ENCODE results near the gene ARID3A.
"Not testable (repeated sequence)": the region's sequence is repeated elsewhere in the genome, so short reads cannot be mapped to it uniquely, and the experiment has no call there.

ARID3A gene

DNA sequence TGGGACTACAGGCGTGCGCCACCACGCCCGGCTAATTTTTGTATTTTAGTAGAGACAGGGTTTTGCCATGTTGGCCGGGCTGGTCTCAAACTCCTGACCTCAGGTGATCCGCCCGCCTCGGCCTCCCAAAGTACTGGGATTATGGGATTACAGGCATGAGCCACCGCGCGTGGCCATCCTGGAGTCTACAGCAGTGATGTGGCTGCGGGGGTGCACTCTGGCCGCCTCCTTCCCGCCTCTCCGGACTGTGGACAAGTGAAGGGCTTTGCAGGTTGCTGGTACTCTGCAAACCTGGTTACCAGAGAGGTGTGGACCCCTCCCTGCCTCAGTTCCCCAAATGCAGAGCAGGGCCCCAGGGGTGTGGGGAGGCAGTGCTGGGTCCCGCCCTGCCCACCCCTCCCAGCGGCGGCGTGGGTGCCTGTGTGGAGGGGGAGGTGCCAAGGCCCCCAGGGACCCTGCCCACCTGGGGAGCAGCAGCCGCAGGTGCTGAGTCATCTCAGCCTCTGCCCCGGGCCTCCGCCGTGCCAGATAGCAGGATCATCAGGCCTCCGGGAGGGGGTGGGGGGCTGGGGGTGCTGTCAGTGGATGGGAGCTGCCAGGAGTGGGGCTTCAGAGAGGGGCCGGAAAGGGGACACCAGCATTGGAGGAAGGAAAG, 23.1 kb downstream of the ARID3A start:
- DNase-seq (ENCODE audit: low spot score) = no peak

- DNase-seq (ENCODE audit: low spot score) = no peak
Measured at GRCh38 chr19:950352-951066, 24.7 kb downstream of the ARID3A start.

DNA sequence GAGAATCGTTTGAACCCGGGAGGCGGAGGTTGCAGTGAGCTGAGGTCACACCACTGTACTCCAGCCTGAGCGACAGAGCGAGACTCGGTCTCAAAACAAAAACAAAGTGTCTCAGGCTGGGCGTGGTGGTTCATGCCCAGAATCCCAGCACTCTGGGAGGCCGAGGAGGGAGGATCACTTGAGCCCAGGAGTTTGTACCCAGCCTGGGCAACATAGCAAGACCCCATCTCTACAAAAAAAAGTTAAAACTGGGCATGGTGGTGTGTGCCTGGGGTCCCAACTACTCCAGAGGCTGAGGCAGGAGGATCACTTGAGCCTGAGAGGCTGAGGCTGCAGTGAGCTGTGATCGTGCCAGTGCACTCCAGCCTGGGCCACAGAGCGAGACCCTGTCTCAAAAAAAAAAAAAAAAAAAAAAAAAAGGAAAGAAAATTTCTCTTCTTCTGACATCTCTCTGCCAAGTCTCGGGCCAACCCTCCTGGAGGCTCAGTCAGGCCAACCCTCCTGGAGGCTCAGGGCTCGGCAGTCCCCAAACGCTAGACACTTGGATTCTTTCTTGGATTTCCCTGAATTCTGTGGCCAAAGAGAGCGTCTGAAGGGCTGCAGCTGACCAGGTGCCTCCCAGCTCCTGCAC, 26.3 kb downstream of the ARID3A start:
- DNase-seq (ENCODE audit: low spot score) = no peak

DNA sequence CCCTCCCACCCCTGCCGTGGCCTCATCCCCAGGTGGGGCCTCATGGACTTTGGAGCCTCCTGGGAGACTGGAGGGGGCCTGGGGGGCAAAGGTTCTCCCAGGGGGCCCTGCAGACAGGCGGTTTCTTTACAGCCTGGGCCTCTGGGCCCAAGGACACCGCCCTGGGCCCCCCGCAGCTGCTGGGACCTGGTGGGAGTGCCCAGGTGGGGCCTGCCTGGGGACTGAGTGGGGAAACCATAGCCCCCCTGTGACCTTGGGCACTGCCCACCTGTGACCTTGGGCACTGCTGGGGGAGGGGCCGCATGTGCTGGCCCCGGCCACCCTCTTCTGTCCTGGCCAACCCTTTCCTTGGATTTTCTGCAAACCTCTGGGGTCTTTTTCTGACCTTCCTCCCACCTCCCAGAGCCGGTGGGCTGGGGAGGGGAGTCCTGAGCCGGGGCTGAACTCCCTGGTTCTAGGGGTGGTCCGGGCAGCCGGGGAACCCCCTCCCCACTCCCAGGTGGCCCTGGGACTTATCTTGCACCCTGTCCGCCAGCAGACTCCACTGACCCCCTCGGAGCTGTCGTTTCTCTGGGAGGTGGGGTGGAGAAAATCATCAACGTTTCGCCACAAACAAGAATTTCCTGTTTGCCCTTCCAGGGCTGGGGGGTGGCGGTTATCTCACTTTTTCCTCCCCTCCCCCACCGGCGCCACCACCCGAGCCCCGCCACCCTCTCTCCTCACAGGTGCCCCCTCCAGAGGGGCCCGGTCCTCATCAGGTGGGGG, 27.0 kb downstream of the ARID3A start:
- DNase-seq (ENCODE audit: low spot score) = no peak

DNA sequence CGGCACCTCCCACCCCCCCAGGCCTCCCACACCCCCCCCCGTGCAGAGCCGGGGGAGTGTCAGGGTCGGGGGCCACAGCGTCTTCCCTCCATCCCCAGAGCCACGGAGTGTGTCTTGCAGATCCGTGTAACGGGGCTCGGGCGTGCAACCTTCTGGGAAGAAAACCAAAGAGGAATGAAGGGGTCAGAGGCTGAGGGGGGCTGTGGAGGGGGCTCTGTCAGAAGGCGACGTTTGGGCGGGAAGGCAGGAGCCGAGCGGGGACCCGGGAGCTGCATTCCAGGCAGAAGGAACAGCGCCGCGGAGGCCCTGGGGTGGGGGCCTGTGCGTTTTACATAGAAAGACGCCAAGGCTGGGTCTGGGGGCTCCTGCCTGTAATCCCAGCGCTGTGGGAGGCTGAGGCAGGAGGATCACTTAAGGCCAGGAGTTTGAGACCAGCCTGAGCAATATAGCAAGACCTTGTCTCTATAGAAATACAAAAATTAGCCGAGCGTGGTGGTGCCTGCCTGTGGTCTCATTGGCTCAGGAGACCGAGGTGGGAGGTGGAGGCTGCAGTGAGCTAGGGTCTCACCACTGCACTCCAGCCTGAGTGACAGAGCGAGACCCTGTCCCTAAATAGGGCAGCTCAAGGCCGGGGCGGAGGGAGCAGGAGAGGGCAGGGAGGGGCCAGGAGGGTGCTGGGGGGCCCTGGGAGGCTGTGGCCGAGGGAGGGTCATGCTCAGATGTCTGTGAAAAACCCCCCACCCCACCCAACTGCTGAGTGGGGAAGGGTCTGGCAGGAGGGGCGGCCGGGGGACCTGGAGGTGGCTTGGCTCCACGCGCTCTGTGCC, 27.8 kb downstream of the ARID3A start:
- DNase-seq (ENCODE audit: low spot score) = no peak

DNA sequence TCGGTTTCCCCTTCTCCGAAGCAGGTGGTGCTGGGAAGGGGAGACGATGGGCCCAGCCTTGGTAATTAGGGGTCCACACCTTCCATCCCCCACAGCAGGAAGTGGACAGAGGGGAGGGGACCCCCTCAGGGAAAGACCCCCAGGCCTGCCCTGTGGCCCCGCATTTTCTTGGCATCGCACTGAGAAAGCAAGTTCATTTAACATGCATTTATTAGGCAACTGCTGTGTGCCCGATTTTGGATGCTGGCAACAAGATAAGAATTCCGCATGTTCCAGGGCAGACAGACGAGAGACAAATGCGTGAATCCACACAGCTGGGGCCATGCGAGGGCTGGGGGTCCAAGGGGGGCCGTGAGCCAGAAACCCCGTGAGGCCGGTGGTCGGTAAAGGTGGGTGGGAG, 28.4 kb downstream of the ARID3A start:
- DNase-seq (ENCODE audit: low spot score) = no peak

DNA sequence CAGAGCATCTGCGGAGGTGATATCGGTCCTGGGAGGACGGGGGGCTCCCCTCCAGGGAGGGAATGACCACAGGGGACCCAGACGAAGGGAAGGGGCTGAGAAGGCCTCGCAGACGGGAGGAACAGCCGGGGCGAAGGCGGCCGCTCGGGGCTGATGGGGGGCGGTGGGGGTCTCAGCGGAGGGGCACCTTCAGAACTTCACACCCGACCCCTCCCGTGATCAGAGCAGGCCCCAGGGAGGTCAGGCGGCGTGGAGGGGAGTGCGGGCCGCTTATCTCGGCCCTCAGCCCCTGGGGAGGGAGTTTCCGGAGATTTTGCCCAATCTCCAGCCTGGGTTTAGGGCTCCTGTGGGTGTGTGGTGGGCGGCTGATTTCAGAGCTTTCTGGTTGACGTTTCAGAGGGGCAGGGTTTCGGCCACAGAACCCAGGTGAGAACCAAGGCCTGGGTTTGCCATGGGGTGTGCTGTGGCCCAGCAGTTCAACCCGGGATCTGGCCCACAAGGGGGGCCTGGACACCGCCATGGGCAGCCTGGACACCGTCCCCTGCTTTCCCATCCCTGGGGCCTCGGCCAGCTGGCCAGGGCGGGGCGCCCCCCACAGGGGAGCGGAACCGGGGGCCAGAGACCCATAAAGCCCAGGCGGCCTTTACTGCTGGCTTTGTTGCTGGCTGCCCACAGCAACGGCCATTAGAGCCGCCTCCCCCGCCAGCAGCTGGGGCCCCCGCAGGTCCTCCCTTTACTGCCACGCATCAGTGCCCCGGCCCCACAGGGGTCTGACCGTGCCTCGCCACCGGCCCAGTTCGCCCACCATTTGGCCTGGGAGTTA, 29.0 kb downstream of the ARID3A start:
- DNase-seq (ENCODE audit: low spot score) = no peak

DNA sequence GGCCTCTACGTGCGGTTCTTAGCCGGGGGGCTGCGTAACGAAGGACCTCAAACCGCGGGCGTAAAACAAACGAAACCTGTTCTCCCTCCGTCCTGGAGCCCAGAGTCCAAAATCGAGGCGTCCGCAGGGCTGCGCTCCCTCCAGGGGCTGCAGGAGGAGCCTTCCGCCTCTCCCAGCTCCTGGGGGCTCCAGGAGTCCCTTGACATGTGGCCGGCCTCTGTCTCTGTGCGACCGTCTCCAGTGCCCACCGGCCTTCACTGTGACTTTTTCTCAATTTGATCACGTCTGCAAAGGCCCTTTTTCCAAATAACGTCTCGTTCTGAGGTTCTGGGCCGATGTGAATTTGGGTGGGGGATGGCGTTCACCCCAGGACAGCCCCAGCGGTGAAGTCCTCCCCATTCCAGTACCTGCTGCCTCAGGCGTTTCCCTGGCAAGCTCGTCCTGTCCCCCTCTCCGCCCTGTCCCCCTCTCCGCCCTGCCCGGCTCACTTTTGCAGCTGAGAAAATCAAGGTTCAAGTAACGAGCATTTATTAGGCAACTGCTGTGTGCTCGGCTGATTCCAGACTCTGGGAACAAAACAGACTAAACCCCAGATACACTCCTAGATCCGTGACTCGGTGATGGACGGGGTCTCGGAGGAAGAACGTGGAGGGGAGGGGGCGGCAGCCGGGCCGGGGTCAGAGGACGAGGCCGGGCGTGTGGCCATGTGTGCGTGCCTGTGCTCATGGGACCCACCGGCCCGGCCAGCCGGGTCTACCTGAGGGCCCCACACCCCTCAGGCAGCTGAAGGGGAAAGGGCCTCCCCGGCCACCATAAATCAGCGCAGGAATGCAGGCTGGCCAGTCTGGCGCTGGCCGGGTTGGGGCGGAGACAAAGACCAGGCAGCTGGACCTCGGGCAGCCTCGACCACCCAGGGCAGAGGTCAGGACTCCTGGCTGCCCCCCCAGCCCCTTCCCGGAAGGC, 30.2 kb downstream of the ARID3A start:
- DNase-seq (ENCODE audit: low spot score) = no peak

DNA sequence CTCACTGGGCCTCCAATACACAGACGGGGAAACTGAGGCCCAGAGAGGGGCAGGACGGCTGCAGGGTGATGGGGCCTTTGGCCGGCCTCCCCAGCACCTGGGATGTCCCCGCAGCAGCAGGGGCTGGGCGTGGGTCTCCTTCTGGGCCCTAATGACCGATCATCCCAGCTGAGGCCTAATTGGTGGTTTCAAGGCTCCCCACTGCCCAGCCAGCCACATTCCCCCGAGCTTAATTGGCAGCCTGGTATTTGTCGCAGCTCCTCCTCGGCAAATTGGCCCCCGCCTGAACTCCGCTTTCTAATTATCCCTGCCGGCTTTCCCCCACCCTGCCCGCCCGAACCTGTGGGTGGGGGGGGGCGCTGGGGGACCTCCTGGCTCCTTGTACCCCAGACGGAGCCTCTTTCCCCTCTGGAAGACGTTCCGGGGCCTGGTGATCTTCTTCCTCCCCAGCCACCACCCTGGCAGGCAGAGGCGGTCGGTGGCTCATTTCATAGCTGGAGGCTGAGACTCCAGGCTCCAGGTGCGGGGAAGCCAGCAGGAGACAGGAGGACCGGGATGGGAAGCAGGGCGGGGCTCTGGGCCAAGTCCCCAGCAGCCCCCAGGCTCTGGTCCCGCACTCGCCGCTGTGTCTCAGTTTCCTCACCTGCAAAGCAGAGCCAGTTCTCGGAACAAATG, 31.1 kb downstream of the ARID3A start:
- DNase-seq (ENCODE audit: low spot score) = no peak

GRCh38 chr19:957578-957977, 31.7 kb downstream of the ARID3A start:
- DNase-seq (ENCODE audit: low spot score) = not testable (repeated sequence)

DNA sequence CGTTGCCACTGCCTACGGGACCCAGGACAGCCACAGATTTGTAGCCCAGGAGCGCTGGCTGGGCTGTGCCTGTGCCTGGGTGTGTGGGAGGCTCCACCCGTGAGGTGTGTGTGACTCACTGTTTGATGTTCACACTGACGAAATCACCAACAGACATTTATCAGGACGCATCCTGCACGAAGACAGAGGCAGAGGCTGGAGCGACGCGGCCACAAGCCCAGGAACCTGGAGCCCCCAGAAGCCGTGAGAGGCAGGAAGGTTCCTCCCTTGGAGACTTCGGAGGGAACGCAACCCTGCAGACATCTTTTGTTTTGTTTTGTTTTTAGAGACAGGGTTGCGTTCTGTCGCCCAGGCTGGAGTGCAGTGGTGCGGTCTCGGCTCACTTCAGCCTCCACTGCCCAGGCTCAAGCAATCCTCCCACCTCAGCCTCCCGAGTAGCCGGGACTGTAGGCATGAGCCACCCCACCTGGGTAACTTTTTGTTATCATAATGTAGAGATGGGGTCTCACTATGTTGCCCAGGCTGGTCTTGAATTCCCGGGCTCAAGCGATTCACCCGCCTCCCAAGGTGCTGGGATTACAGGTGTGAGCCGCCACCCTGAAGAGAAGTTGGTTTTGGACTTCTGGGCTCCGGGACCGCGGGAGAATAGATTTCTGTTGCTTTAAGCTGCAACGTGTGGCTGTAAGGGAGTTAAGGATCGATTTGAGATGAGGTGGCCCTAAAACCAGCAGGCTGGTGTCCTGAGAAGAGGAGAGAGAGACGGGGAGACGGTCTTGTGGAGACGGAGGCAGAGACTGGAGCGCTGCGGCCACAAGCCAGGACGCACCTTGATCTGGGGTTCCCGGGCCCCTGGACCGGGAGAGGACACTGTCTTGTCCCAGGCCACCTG, 33.4 kb downstream of the ARID3A start:
- DNase-seq (ENCODE audit: low spot score) = no peak

GRCh38 chr19:960020-960419, 34.2 kb downstream of the ARID3A start:
- DNase-seq (ENCODE audit: low spot score) = no peak

DNA sequence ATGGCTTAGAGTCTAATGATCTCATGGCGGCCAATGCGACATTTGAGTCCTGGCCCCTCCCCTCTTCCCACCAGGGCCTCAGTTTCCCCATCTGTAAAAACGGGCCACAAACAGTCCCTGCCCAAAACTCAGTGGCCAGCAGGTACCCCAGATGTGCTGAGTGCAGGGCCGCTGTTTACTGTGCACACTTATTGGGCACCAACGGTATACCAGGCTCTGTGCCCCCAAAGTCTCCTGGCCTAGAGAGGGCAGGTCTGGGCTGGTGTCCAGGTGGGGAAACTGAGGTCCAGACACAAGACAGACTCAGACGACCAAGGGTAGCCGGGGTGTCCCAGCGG, 34.7 kb downstream of the ARID3A start:
- DNase-seq (ENCODE audit: low spot score) = no peak

DNA sequence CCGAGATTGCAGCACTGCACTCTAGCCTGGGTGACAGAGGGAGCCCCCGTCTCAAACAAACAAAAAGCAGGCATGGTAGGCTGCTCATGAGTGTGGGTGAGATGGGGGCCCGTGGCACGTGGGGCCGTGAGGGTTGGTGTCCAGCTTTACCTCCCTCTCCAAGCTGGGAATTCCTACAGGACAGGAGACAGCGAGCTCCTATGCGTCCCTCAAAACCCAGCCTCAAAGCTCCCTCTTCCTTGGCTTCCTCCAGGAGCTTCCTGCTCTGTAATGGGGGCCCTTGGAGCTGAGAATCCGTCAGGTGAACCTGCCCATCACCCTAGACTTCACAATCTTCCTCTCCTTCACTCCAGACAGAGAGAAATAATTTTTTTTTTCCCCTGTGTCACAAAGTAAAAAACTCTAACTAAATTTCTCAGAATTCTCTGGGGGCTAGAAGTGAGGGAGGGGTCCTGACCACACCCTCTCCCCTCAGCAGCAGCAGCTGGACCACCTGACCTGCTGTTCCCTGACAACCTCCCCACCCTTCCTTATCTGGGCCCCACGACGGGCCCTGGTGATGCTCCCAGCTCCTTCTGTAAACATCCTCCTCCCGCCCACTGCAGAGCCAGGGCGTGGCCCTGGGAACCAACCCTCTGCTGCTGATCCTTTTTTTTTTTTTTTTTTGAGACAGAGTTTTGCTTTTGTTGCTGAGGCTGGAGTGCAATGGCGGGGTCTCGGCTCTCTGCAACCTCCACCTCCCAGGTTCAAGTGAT, 36.2 kb downstream of the ARID3A start:
- no peak for DNase-seq (ENCODE audit: low spot score)

GRCh38 chr19:962683-963400, 37.0 kb downstream of the ARID3A start:
- no peak for DNase-seq (ENCODE audit: low spot score)

GRCh38 chr19:963486-963951, 37.7 kb downstream of the ARID3A start:
- DNase-seq (ENCODE audit: low spot score) = no peak

DNA sequence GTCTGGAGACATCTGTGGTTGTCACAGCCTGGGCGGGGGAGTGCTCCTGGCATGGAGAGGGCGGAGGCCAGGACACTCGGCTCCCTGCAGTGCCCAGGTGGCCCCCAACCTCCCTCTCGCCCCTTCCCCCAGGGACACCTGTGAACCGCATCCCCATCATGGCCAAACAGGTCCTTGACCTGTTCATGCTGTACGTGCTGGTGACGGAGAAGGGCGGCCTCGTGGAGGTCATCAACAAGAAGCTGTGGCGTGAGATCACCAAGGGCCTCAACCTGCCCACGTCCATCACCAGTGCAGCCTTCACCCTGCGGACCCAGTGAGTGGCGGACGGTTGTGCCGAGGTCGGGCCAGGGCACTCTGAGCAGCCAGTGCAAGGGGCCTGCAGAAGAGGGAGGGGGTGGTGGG, 38.3 kb downstream of the ARID3A start:
- no peak for DNase-seq (ENCODE audit: low spot score)
